Subcutaneous abdominal adipose tissue (tissue), 5 donors: ENCODE measurements around the gene FBXL4.

Source experiments
- H3K27ac ChIP-seq: one replicate; pipeline ENCODE4 v1.7.0; 2013; ENCODE audit warnings: low read depth, mild to moderate bottlenecking, inconsistent platforms, low read length, moderate library complexity
- H3K27me3 ChIP-seq, 5 donors: one replicate each; pipeline ENCODE4 v1.7.0; 2013; ENCODE audit warnings: low read length in 5 of 5, inconsistent platforms in 1 of 5; ENCODE audit not compliant: control insufficient read depth in 5 of 5, insufficient read depth in 4 of 5
- H3K36me3 ChIP-seq, 5 donors: one replicate each; pipeline ENCODE4 v1.7.0; 2013; ENCODE audit warnings: low read length in 5 of 5; ENCODE audit not compliant: control insufficient read depth in 5 of 5, insufficient read depth in 5 of 5
- H3K4me1 ChIP-seq, 5 donors: one replicate each; pipeline ENCODE4 v1.7.0; 2013; ENCODE audit warnings: low read length in 5 of 5, mild to moderate bottlenecking in 3 of 5, moderate library complexity in 1 of 5; ENCODE audit not compliant: control insufficient read depth in 5 of 5, insufficient read depth in 5 of 5
- H3K4me3 ChIP-seq, 5 donors: one replicate each; pipeline ENCODE4 v1.7.0; 2013; ENCODE audit warnings: low read length in 5 of 5, low read depth in 1 of 5
- H3K9ac ChIP-seq, 5 donors: one replicate each; pipeline ENCODE4 v1.7.0; 2013; ENCODE audit warnings: low read length in 5 of 5, mild to moderate bottlenecking in 4 of 5, moderate library complexity in 3 of 5
- H3K9me3 ChIP-seq, 5 donors: one replicate each; pipeline ENCODE4 v1.7.0; 2013; ENCODE audit warnings: low read length in 5 of 5; ENCODE audit not compliant: control insufficient read depth in 5 of 5
- donor health status: healthy.
- donor health status: healthy.
- donor health status: healthy.
- donor health status: healthy.
- donor health status: healthy.

The FBXL4 gene

DNA sequence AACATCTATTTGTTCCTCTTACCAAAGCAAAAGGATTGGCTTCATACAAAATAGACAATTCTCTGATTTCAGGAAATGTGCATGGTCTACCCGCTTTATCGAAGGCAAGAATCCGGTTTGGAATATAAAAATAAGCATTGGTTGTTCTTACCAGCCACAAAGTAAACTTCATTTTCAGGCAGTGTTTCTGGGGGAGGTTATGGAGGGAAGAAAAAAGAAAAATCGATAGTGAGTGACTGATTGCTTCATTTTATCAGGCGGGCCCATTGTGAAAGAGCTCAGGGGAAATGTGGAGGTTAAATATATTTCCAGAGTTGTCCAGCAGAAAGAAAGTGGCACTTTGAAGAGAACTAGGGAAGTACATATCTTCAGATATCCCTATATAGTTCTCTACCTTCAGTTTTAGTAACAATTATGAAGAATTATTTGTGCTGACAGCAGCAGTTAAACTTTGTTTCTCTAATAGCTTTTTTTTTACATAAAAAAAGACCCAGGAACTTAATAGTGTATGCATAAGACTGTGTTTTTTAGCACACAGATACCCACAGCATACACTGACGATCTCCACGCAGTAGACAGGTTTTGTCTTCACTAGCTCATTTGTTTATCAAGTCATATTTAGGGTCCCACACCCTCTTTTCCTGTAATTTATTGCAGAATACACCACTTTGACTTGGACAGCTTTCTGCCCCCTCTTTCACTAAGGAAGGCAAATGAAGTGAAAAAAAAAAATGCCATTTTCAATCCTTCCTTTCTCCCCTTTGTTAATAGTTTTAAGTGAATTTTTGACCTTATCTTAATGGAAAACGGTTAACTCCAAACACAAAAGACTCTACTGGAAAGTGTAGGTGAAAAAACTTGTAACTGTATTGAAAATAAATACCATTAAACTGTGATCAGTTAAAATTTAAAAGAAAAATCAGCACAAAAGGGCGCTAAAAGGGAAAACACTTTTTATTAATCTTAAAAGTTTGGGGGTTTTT is 110.5 kb downstream of the FBXL4 start:
- no peak overlapping the region for H3K4me3 ChIP-seq
- no peaks in the 10 kb centered on the region for H3K9me3 ChIP-seq
- H3K9ac ChIP-seq = no peak overlapping the region
- no peak overlapping the region for H3K27ac ChIP-seq
- no peaks in the 10 kb centered on the region for H3K36me3 ChIP-seq
- peaks cover 1 to 39% (median 36%) of the 10 kb centered on the region in 5 donors for H3K4me1 ChIP-seq
- H3K27me3 ChIP-seq = peaks cover 57 to 79% (median 70%) of the 10 kb centered on the region in 5 donors

DNA sequence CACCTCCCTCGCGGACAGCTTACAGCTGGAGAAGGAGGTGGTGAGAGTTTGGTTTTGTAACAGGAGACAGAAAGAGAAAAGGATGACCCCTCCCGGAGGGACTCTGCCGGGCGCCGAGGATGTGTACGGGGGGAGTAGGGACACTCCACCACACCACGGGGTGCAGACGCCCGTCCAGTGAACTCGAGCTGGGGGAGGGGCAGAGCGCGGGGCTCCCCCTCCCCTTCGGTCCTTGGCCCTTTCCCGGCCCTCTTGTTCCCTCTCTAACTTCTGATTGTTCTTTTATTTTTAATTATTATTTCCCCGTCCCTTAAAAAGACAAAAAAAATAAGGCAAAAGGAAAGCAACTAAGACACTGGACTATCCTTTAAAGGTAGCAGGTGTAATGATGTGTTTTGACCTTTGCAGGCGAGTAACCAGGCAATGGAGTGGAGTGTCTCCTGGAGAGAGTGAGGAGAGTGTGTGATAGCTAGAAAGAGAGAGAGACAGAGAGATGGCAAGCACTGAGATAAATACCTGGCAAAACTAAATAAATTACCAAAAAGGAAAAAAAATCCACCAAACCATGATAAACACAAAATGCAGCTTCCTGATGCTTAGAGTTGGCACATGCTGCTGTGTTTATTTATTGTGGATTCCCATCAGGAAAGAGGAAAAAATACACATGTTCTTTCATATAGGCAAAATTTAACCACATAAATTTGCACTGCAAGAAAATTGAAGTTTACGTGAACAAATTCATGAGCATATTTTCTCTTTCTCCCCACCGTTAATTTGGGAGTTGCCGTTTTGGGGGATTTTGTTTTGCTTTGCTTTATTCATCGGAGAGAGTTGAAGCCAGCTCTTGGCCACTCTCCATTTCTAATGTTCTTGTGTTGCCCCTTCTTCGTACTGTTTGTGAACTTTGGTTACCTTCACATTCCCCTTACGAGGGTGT is 111.5 kb downstream of the FBXL4 start:
- H3K4me3 ChIP-seq = peak overlapping the region in 2 of 5 donors; percentile 60 to 73
- no peak overlapping the region for H3K9ac ChIP-seq
- peaks cover 53 to 78% (median 70%) of the 10 kb centered on the region in 5 donors for H3K27me3 ChIP-seq
- no peaks in the 10 kb centered on the region for H3K36me3 ChIP-seq
- H3K4me1 ChIP-seq = peaks cover 1 to 47% (median 44%) of the 10 kb centered on the region in 5 donors
- no peaks in the 10 kb centered on the region for H3K9me3 ChIP-seq
- no peak overlapping the region for H3K27ac ChIP-seq

DNA sequence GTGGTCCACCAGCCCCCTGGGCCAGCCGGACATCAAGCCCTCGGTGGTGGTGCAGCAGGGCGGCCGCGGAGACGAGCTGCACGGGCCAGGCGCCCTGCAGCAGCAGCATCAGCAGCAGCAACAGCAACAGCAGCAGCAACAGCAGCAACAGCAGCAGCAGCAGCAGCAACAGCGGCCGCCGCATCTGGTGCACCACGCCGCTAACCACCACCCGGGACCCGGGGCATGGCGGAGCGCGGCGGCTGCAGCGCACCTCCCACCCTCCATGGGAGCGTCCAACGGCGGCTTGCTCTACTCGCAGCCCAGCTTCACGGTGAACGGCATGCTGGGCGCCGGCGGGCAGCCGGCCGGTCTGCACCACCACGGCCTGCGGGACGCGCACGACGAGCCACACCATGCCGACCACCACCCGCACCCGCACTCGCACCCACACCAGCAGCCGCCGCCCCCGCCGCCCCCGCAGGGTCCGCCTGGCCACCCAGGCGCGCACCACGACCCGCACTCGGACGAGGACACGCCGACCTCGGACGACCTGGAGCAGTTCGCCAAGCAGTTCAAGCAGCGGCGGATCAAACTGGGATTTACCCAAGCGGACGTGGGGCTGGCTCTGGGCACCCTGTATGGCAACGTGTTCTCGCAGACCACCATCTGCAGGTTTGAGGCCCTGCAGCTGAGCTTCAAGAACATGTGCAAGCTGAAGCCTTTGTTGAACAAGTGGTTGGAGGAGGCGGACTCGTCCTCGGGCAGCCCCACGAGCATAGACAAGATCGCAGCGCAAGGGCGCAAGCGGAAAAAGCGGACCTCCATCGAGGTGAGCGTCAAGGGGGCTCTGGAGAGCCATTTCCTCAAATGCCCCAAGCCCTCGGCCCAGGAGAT is 112.4 kb downstream of the FBXL4 start:
- Histone ChIP-seq H3K9ac (no peak overlapping the region), H3K4me1 (peaks cover 1 to 53% (median 48%) of the 10 kb centered on the region in 5 donors), H3K27me3 (peaks cover 55 to 79% (median 71%) of the 10 kb centered on the region in 5 donors), H3K9me3 (no peaks in the 10 kb centered on the region), H3K4me3 (peak overlapping the region in 4 of 5 donors; percentile 36 to 73 (median 56)), H3K27ac (no peak overlapping the region), H3K36me3 (no peaks in the 10 kb centered on the region)

DNA sequence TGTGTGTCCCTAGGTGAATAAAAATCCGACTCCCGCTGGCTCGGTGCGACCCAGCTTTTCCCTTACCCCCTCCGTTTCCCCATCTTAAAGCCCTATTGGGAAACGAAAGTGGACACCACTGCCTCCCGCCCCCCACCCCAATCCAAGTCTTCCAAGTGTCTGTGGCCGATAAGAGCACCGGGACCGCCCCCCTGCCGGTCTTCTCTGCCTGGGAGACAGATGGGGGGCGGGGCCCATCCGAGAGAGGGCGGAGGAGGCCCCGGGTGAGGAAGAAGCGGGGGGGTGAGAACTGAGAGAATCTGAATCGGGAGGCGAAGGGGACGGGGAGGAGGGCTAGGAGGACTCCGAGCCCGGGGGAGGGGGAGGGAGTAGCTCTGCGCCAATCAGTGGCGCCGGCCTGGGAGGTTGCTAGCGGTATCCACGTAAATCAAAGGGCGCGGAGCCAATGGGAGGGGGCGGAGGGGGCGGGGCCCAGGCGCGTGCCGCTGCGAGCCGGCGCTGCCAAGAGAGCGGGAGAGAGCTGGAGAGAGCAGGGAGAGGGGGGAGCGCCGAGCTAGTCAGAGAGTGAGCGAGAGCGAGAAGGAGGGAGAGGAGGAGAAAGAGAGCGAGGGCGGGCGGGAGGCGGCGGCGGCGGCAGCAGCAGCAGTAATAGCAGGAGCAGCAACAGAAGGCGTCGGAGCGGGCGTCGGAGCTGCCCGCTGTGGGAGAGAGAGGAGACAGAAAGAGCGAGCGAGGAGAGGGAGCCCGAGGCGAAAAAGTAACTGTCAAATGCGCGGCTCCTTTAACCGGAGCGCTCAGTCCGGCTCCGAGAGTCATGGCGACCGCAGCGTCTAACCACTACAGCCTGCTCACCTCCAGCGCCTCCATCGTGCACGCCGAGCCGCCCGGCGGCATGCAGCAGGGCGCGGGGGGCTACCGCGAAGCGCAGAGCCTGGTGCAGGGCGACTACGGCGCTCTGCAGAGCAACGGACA is 113.4 kb downstream of the FBXL4 start, which contains the start of gene POU3F2:
Gene POU3F2 (plus strand): TSS at position 515 of the 972 bp plus-strand sequence. CDS start 300 bp downstream, at position 815.
- peaks cover 47 to 75% (median 64%) of the 10 kb centered on the region in 5 donors for H3K27me3 ChIP-seq
- H3K36me3 ChIP-seq = no peaks in the 10 kb centered on the region
- no peak within 1 kb of the TSS for H3K27ac ChIP-seq
- peak within 1 kb of the TSS in 3 of 5 donors; percentile 2 to 66 (median 23) for H3K9ac ChIP-seq
- no peaks in the 10 kb centered on the region for H3K9me3 ChIP-seq
- H3K4me3 ChIP-seq = peak within 1 kb of the TSS; percentile 54 to 87 (median 73)
- H3K4me1 ChIP-seq = peaks cover 1 to 53% (median 48%) of the 10 kb centered on the region in 5 donors

DNA sequence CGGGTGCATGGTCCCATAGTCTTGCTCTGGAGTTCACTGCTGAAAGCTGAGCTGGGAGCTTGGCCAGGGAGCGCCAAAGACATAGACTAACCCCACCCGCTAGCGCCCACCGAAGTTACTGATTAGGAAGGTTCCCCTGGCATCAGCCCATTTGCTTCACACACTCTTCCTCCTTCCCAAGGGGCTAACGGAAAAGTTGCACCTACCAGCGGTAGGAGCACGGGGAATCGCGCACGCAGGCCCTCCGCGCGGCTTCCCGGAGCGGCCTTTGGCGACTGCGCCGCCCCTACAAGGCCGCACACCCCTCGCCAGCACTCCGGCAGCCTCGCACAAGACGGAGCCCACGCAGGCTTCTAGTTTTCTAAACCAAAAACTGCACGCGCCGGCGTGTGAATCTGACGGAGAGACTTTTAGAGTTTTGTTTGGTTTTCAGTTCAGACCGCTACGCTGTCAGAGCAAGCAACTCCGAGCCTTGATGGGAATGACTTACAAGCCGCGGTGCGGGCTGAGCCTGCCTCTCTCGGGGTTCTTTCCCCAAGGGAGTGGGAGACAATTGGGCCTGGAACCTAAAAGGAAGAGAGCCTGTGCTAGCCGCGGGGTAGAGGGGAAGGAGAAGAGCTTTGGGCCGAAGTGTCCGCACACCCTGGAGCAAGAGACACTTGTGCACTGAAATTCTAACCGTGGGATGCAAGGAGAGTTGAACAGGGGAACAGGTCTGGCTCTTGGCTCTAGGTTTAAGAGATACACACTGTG is 114.3 kb downstream of the FBXL4 start:
- Histone ChIP-seq H3K27ac (no peak overlapping the region), H3K36me3 (no peaks in the 10 kb centered on the region), H3K9ac (peak overlapping the region in 3 of 5 donors; percentile 2 to 66 (median 23)), H3K9me3 (no peaks in the 10 kb centered on the region), H3K4me3 (peak overlapping the region; percentile 54 to 87 (median 73)), H3K4me1 (peaks cover 1 to 53% (median 48%) of the 10 kb centered on the region in 5 donors), H3K27me3 (peaks cover 47 to 75% (median 67%) of the 10 kb centered on the region in 5 donors)

DNA sequence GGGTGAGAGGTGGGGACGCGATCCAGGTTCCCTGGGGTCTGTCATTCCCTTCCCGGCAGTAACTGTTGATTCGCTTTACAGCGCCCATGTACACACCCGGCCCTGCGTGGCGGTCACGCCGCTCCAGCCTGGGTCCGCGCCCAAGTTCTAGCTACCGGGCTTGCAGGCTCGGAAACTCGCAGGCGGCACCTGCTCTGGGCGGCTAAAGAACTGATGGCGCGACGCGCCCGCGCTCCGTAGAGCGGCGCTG is 114.8 kb downstream of the FBXL4 start:
- H3K4me3 ChIP-seq = peak overlapping the region; percentile 40 to 87 (median 68)
- H3K4me1 ChIP-seq = peaks cover 1 to 58% (median 51%) of the 10 kb centered on the region in 5 donors
- no peak overlapping the region for H3K27ac ChIP-seq
- no peaks in the 10 kb centered on the region for H3K9me3 ChIP-seq
- H3K9ac ChIP-seq = no peak overlapping the region
- no peaks in the 10 kb centered on the region for H3K36me3 ChIP-seq
- H3K27me3 ChIP-seq = peaks cover 49 to 75% (median 70%) of the 10 kb centered on the region in 5 donors

DNA sequence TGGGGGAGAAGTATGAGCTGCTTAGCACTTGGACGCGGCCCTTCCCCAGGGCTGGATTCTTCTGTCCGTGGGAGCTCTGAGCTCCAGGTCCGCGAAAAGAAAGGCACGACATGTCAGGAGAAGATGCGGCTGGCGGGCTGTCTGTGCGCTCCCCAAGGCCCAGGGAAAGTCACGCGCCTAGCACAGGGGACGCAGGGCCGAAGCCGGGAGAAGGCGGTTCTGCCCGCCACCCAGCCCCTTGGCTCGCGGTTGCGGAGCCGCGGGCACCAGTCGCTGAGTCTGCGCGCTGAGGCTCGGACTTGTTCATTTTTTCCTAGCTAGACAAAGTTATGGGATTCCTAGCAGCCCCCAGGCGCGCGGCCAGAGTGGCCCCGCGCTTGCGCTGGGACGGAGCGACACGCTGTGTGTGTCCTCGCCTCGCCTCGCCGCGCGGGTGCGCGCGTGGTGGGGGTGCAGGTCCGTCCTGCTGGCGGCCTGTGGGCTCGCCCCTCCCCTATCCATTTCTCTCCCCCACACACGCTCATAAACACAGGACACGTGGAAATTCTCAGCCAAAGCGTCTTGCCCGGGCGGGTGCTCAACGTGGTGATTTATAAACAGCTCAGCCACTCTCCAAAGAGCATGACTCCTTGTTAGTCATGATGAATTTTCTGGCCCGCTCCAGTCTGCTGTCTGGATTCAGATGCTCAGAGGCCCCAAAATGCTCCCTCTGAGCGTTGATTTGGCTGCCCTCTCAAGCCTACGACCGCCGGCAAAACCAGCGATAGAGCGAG is 115.3 kb downstream of the FBXL4 start:
- Histone ChIP-seq H3K27ac (no peak overlapping the region), H3K9ac (no peak overlapping the region), H3K9me3 (no peaks in the 10 kb centered on the region), H3K27me3 (peaks cover 52 to 77% (median 71%) of the 10 kb centered on the region in 5 donors), H3K4me3 (peak overlapping the region; percentile 40 to 87 (median 68)), H3K4me1 (peaks cover 1 to 62% (median 56%) of the 10 kb centered on the region in 5 donors), H3K36me3 (no peaks in the 10 kb centered on the region)

DNA sequence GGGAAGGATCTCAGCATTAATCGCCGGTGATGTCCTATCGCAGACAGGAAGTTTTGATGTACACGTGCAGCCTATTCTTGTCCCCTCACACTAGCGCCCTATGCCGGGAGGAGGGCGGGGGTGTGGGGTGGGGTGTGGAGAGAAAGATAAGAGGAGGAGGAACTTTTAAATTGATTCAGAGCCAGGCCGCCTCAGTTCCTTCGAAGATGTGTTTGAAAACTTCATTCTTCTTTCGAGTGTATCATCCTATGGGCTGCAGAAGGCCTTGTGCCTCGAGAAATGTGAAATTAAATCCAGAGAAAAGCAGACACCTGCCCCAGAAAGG is 115.8 kb downstream of the FBXL4 start:
- H3K27ac ChIP-seq = no peak overlapping the region
- H3K9ac ChIP-seq = no peak overlapping the region
- H3K4me1 ChIP-seq = peaks cover 1 to 65% (median 59%) of the 10 kb centered on the region in 5 donors
- H3K9me3 ChIP-seq = no peaks in the 10 kb centered on the region
- H3K27me3 ChIP-seq = peaks cover 49 to 77% (median 69%) of the 10 kb centered on the region in 5 donors
- no peaks in the 10 kb centered on the region for H3K36me3 ChIP-seq
- H3K4me3 ChIP-seq = peak overlapping the region in 3 of 5 donors; percentile 54 to 87 (median 73)
